Astrocyte (in vitro differentiated cells and primary cell): ENCODE data around the gene KEAP1.

ENCODE experiments used
- CTCF ChIP-seq: IDR thresholded peaks from 2 replicates; pipeline ENCODE4 v1.5.1; 2011; ENCODE audit warnings: low read depth, mild to moderate bottlenecking, inconsistent platforms, low read length, moderate library complexity; ENCODE audit not compliant: insufficient read depth
- EZH2 ChIP-seq: IDR thresholded peaks from 2 replicates; pipeline ENCODE4 v1.6.1; 2012; ENCODE audit warnings: mild to moderate bottlenecking, low read length, inconsistent platforms; ENCODE audit not compliant: insufficient read depth

DNA sequence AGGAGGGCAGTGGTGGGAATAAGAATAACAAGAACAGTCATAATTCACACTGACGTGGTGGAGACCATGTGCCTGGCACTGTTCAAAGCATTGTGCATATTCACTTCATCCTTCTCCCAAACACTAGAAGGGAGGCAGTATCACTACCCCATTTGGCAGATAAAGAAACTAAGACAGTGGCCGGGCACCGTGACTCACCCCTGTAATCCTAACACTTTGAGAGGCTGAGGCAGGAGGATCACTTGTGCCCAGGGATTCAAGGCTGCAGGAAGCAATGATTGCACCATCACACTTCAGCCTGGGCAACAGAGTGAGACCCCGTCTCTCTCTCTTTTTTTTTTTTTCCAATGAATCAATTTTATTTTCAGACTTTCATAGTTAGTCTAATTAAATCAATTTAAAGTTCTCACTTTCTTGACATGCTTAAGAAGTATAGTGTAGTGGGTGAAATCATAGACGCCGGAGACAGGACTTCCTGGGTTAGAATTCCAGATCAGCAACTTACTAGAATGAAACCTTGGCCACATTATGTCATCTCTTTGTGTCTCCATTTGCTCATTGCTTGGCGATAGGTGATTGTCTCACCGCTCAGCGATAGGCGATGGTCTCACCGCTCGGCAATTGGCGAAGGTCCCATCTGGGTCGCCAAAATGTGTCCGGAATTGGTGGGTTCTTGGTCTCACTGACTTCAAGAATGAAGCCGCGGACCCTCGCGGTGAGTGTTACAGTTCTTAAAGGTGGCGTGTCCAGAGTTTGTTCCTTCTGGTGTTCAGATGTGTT, 35.2 kb upstream of the KEAP1 start:
- TF ChIP-seq CTCF (no peak), EZH2 (no peak)
